Spleen (tissue), 7 donors: ENCODE data around the gene CLDN6.

Experiments
- CTCF ChIP-seq, 11 experiments: fragments of 200-600 bp in 7 of 11; fragments of 450-650 bp in 4 of 11; sonication (generic) in 4 of 11; IDR thresholded peaks in 8 of 11; conservative IDR thresholded peaks in 3 of 11; 1 replicate in 7 of 11; 2 replicates in 4 of 11; pipeline versions ENCODE4 v1.4.0 to v1.8.0; 2016 to 2021; ENCODE audit warnings: antibody characterized with exemption in 11 of 11, inconsistent platforms in 4 of 11, mild to moderate bottlenecking in 1 of 11
- POLR2A ChIP-seq, 3 donors: fragments of 450-650 bp; IDR thresholded peaks; one replicate each; pipeline ENCODE4 v1.5.1; 2017; ENCODE audit warnings: antibody characterized with exemption in 3 of 3, mild to moderate bottlenecking in 1 of 3
- POLR2AphosphoS5 ChIP-seq, 3 donors: sonication (generic); formaldehyde crosslinking; IDR thresholded peaks; one replicate each; pipeline ENCODE4 v1.5.1; 2017; ENCODE audit warnings: antibody characterized with exemption in 3 of 3
- donor health status: DM: no; HTN: no; CAD: no; lungs with moderate emphysema.
- donor health status: DM: no; HTN: no; CAD: no.
- donor health status: DM: no; HTN: no; CAD: no.

GRCh38 chr16:3022684-3023414 is 4.9 kb upstream of the CLDN6 start:
- TF ChIP-seq CTCF (IDR thresholded peaks at IDR 0.05 in 8 of 11, conservative IDR thresholded peaks at IDR 0.05 in 3 of 11) (no peak), POLR2AphosphoS5 (IDR thresholded peaks at IDR 0.05) (no peak), POLR2A (IDR thresholded peaks at IDR 0.05) (no peak)
